GM21576 (cell line): ENCODE results near the gene GABPA.
"Not testable (repeated sequence)": the region's sequence is repeated elsewhere in the genome, so short reads cannot be mapped to it uniquely, and the experiment has no call there.

Source experiments
- ATAC-seq: cut with Tn5 transposase; IDR thresholded peaks from one replicate; pipeline ENCODE4 v1.9.1; 2021; ENCODE audit warnings: mild to moderate bottlenecking, moderate library complexity; ENCODE audit not compliant: unreplicated experiment

Gene GABPA

GRCh38 chr21:25734904-25735645 is at the start of gene GABPA, which contains the start of gene ATP5PF:
TSS of gene GABPA (plus strand) at chr21:25734972. CDS start at chr21:25741599, 6,627 bp downstream.
TSS of gene ATP5PF (minus strand) at chr21:25734904. CDS start at chr21:25729794, 5,110 bp downstream.
- peak; percentile 88 for ATAC-seq

GRCh38 chr21:25687787-25688186 is 47.0 kb upstream of the GABPA start:
- no peak for ATAC-seq

DNA sequence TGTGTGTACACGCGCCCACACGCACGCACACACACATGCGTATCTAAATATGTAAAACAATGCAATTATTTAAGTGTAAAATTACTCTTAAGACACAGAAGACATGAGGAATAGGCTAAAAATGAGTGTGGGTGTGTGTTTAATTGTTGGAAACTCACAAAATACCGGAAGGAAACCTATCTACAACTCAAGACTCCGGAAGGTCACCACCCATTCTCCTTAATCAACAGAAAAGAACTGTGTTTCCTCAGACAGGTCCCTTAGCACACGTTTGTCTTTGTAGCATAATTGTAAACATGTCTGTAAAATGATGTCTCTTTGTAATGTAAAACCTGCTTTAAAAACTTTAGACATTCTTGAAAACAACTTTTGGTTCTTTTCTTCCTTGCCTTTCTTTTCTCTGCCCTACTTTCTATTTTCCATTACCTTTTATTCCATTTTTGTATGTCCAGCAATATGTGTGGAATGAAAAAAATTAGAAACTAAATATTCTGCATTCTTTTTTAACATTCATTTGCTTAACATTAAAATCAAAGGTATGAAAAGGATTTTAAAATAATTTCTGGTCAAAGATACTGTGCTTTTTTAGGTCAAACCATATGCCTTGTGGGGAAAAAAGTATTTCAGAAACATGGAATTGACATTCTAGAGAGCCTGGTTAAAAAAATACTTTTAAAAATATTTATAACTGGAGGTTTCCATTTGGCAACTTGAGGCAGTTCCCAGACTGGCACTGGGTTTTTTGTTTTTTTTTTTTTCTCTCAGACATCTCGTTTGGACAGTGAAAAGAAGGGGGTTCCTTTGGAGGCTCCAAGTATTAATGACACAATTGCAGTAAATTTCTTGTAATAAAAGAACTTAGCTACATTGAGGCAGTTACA is 46.3 kb upstream of the GABPA start:
- no peak for ATAC-seq

- no peak for ATAC-seq
These were observed 45.5 kb upstream of the GABPA start for GRCh38 chr21:25689226-25689625.

GRCh38 chr21:25691976-25692375 is 42.8 kb upstream of the GABPA start:
- ATAC-seq: no peak

DNA sequence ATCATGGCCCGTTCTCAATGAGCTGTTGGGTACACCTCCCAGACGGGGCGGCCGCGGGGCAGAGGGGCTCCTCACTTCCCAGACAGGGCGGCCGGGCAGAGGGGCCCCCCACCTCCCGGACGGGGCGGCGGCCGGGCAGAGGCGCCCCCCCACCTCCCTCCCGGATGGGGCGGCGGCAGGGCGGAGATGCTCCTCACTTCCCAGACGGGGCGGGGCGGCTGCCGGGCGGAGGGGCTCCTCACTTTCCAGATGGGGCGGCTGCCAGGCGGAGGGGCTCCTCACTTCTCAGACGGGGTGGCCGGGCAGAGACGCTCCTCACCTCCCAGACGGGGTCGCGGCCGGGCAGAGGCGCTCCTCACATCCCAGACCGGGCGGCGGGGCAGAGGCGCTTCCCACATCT is 39.3 kb upstream of the GABPA start:
- ATAC-seq: not testable (repeated sequence)

DNA sequence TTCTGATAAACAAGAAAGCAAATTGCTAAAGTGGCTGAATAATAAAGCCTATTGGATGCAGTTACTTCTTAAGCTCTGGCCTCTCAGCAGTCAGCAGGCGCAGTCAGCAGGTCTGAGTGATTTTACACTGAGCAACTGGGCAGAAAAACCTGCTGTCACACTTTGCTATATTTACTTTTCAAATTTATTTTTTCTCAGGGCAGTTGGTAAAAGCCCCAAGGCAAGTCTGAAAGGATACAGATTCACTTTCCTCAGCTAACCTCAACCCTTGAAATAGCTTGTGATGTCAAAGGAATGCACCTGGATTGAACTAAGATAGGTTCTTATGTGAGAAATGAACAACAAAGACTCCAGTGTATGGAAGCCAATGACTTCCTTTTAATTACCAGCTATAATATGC is 34.0 kb upstream of the GABPA start:
- no peak for ATAC-seq

DNA sequence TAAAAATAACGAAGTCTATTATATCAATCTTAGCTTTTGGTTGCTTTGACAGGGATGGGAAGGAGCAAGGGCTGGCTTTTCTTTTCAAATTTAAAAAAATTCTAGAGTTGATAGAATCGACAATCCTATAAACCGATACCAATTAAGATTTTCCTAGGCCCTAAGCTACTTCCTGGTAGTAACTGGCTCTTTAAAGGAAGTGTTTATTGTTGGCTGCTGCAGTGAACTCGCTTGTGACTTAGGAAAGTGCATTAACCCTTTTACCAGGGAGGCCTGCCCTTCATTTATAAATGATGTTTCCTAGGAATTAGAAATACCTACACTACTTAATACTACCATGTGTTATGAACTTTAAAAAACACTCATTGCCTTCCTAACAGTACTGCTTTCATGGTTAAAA is 33.2 kb upstream of the GABPA start:
- no peak for ATAC-seq

- no peak for ATAC-seq
These were observed 26.2 kb upstream of the GABPA start for GRCh38 chr21:25708467-25709065.

DNA sequence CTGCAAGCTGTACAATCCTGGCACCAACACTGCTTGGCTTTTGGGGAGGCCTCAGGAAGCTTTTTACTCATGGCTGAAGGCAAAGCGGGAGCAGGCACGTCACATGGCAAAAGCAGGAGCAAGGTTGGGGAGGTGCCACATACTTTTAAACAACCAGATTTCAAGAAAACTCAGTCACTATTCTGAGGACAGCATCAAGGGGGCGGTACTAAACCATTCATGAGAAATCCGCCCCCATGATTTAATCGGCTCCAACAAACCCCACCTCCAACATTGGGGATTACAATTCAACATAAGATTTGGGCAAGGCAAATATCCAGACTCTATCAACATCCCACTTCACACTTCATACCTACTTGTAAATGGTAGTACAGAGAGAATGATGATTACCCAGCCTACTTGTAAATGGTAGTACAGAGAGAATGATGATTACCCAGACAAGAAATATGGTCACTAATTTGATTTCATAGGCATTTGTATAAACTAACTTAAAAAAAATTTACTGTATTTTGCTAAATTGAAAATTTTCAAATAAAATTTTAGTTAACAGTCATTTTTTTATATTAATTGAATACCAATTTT is 25.0 kb upstream of the GABPA start:
- no peak for ATAC-seq

DNA sequence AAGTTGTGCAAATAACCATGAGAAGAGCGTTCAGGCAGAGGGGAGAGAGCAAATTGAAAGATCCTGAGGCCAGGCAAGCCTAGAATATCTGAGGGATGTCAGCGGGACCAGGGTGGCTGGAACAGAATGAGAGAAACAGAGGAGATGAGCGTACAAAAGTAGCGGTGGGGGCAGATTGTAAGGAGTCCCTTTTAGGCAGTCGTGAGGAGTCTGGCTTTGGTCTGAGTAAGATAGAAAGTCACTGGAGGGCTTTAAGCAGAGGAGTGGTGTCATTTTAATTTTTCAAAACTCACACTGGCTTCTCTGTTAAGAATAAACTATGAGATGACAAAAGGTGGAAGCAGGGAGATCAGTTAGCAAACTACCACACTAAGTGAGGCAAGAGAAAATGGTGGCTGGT is 24.2 kb upstream of the GABPA start:
- no peak for ATAC-seq

DNA sequence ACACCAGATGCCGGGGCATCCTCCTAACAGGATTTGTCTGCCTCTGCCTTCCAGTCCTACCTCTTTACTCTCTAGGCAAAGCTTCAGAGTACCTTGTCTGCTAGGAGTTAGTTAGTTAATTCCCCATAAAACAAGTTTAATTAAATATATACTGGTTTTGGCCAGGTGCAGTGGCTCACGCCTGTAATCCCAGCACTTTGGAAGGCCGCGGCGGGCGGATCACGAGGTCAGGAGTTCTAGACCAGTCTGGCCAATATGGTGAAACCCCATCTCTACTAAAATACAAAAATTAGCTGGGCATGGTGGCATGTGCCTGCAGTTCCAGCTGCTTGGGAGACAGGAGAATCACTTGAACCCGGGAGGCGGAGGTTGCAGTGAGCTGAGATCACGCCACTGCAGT is 20.7 kb upstream of the GABPA start:
- ATAC-seq: not testable (repeated sequence)

GRCh38 chr21:25717491-25718147 is 17.2 kb upstream of the GABPA start:
- ATAC-seq: no peak

GRCh38 chr21:25721987-25722386 is 12.8 kb upstream of the GABPA start:
- no peak for ATAC-seq

- no peak for ATAC-seq
These were observed 12.1 kb upstream of the GABPA start for GRCh38 chr21:25722631-25723030.

GRCh38 chr21:25732091-25732760 is 2.5 kb upstream of the GABPA start:
- no peak for ATAC-seq

DNA sequence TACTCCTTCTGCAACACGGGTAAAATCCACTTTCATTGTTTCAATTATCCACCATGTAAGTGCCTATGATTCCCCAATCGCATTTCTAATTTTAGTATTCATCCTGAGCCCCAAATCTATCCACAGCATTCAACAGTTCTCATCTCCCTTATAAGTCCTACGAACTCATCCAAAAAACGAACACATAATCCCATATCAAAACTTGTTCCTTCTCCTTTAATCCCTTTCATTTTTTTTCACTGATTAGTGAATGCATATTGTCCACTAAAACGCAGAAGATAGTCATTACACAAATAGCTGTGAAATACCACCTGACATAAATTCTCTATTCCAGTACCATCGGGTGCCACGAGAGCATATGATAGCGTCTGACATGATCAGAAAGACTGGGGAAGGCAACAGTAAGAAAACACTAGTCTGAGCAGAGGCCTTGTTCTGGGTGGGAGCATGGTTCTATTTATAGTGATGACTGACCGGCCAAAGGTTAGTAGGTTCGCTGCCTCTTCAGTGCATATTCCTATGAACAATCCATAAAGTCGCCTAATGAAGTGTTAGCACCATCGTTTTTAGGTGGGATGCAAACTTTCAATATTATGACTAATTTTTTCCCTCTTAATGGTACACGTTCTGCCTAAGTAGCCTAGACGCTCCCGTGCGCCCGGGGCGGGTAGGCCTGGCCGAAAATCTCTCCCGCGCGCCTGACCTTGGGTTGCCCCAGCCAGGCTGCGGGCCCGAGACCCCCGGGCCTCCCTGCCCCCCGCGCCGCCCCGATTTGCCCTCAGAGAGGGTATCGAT is 716 bp upstream of the GABPA start:
- peak; percentile 3 for ATAC-seq

GRCh38 chr21:25734654-25734903 is 193 bp upstream of the GABPA start:
- ATAC-seq: peak; percentile 2
